NB4 (cell line): Measurements from ENCODE around the gene TEDC2.
A peak's percentile ranks its signal among the peaks of the same experiment; 100 is the strongest.

Source experiments
- DNase-seq: peaks from one replicate; pipeline ENCODE4 v3.0.0; 2010; ENCODE audit warnings: low read depth
- H3K4me3 ChIP-seq: one replicate; pipeline ENCODE4 v1.5.1; 2011; ENCODE audit warnings: mild to moderate bottlenecking, low read depth, low read length, moderate library complexity
- CTCF ChIP-seq: IDR thresholded peaks from one replicate; pipeline ENCODE4 v1.5.1; 2012; ENCODE audit warnings: low read depth, low read length
- MAX ChIP-seq: IDR thresholded peaks from 2 replicates; pipeline ENCODE4 v1.6.1; 2011; ENCODE audit warnings: low read depth, low read length
- MYC ChIP-seq: IDR thresholded peaks from 2 replicates; pipeline ENCODE4 v1.6.1; 2011; ENCODE audit warnings: low read depth, low read length
- POLR2A ChIP-seq: IDR thresholded peaks from 2 replicates; pipeline ENCODE4 v1.6.1; 2011; ENCODE audit warnings: mild to moderate bottlenecking; ENCODE audit not compliant: insufficient read length; ENCODE audit errors: extremely low read depth

Gene TEDC2

GRCh38 chr16:2467528-2468232 lies 7.8 kb downstream of the TEDC2 start:
- peak; percentile 92 for DNase-seq
- TF ChIP-seq CTCF (peak; percentile 11), MAX (peak; percentile 73; the same call in 1 of the 2 replicates), POLR2A (peak; percentile 74), MYC (peak; percentile 69)

GRCh38 chr16:2468233-2468724 lies 8.4 kb downstream of the TEDC2 start:
- H3K4me3 ChIP-seq = peak overlapping the region; percentile 55
- TF ChIP-seq MYC (no peak), MAX (no peak)
- DNase-seq = peak; percentile 80

More at GRCh38 chr16:2467528-2468232, 7.8 kb downstream of the TEDC2 start:
- peak overlapping the region; percentile 55 for H3K4me3 ChIP-seq

- DNase-seq = peak; percentile 97
- peak; percentile 5 for TF ChIP-seq MYC
- TF ChIP-seq POLR2A = no peak
- TF ChIP-seq CTCF = no peak
- TF ChIP-seq MAX = peak; percentile 28
- peak overlapping the region; percentile 55 for H3K4me3 ChIP-seq
These were observed 9.0 kb downstream of the TEDC2 start for GRCh38 chr16:2468725-2469398.

- no peak for TF ChIP-seq CTCF
- TF ChIP-seq POLR2A = no peak
- no peak for TF ChIP-seq MYC
- TF ChIP-seq MAX = no peak
- peak; percentile 34 for DNase-seq
- peak overlapping the region; percentile 32 for H3K4me3 ChIP-seq
These were observed 9.7 kb downstream of the TEDC2 start for GRCh38 chr16:2469399-2470233.

- TF ChIP-seq POLR2A (no peak), MAX (no peak), MYC (no peak), CTCF (no peak)
- no peak overlapping the region for H3K4me3 ChIP-seq
- DNase-seq = no peak
These were observed 10.3 kb downstream of the TEDC2 start for GRCh38 chr16:2470234-2470601.

- peak; percentile 59 for DNase-seq
- peak overlapping the region; percentile 21 for H3K4me3 ChIP-seq
- TF ChIP-seq MAX (no peak), MYC (no peak), POLR2A (no peak), CTCF (no peak)
These were observed 10.7 kb downstream of the TEDC2 start for GRCh38 chr16:2470603-2471015.
